Stromal cell of bone marrow (primary cell): ENCODE data around the gene C19orf47.
"Not testable (repeated sequence)": the region's sequence is repeated elsewhere in the genome, so short reads cannot be mapped to it uniquely, and the experiment has no call there.

Experiments
- DNase-seq: peaks from one replicate; pipeline ENCODE4 v3.0.0-alpha.2; 2012; ENCODE audit warnings: low read depth

Gene C19orf47

DNA sequence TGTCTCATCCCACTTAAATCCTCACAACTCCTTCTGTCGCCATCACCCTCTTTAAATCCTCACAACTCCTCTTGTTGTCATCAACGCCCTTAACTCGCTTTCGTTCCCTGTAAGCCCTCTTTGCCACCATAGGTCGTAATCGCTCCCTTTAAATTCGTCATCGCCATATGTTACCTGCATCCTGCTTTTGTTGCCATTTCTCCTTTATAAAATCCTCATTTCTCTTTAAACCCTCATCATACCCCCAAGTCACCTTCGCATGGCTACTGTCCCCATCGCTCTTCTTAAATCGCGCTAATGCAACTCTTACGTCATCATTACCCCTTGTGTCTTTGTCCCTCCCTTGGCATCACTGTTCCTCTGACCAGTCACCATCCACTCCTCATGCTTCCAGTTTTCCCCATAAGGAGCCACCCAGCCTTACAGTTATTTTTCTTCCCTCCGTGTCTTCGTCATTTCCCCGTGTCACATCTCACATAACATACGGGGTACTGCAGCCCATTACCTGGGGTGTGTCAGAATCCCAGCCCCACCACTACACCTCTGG is 837 bp upstream of the C19orf47 start:
- peak; percentile 56 for DNase-seq

DNA sequence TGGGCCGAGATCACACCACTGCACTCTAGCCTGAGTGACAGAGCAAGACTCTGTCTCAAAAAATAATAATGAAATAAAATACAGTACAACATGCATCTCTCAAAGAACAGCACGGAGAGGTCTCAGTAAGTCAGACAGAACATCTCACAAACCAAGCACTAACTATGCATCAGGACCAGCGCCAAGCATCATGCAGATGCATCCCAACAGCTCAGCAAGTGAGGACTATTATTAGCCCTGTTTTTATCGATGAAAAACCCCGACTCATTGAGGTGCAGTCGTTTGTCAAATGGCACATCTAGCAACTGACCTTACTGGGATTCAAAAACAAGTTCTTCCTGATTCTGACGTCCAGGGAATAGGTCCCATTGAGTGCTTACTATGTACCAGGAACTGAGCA is 3.8 kb downstream of the C19orf47 start:
- no peak for DNase-seq

DNA sequence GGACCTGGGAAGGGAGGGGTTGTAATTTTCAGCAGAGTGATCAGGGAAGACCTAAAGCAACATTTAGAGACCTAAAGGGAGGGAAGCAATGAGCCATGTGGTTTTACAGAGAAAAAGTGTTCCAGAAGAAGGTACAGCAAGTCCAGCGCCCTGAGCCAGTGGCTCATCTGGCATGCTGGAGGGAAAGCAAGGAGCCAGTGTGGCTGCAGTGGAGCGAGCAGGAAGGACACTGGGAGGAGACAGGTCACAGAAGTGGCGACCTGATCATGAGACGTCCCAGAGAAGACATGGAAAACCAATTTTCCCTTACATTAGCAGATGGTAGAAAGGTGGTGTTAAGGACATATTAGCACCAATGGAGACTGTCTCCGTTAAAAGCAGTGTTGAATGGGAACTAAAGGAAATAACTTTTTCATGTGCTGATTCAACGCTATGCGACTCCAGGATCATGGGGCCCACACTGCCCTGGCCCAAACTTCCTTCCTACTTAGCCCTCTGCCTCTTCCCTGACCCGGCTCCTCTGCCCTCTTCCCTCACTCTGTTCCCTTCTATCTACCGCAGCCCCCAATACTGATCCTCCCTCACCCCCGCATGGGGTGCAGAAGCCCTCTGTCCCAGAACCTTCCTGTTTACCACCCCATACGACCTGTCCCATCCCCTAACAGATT is 5.4 kb downstream of the C19orf47 start:
- DNase-seq = no peak

DNA sequence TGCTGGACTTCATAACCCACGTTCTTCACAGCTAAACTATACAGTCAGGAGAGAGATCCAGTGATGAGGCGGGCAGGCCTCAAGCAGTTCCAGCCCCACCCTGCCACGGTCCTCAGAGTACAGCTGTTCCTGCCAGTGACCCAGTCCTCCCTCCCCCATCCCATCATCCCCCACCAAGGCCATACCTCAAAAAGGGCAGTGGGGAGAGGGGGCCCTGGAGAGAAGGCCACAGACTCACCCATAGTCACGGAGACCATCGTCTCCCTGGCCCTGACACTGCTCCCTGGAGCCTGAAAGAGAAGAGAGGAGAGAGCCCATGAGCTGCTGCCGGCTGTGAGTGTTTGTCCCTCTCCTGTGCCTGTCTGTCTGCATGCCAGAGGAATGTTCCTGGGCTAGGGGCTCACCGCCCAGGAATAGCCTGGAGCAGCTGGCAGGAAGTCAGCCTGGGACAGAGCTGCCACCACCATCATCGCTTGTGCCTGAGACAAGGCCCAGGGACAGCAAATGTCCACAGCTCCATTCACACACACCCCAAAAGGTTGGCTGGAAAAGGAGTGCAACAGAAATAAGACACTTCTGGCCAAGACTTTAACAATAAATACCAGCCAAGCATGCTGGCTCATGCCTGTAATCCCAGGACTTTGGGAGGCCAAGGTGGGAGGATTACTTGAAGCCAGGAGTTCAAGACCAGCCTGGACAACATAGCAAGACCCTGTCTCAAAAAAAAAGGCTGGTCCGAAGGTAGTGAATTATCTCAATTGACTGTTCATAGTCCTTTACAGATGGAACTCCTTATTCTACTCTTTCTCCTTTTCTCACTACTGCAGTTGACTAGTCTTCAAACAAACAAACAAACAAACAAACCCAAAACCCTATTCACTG is 6.4 kb downstream of the C19orf47 start:
- DNase-seq = no peak

DNA sequence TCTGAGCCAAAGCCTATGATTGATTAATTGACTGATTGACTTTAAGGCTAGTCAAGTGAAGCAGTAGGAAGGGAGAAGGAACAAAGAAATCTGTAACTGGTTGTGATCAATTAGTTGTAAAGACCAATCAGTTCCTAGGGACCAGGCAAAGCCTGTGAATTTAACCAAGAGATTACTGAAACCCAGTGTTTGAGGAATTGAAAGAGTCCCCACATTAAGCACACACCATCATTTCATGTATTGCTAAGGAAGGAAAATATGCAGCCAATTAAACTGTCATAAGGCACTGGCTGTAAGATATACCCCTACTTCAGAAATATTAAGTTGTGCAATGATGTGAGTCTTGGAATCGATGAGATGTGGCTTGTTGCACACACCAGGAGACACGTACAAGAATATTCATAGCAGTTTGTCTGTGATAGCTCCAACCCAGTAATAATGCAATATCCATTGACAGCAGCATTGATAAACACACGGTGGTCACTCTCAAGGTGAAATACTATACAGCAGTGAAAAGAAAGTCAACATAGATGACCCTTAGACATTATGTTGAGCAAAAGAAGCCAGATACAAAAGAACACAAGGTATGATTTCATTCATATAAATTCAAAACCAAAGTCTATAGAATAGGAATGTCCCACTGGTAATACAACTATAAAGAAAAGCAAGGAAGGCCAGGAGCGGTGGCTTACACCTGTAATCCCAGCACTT is 9.0 kb downstream of the C19orf47 start:
- DNase-seq = no peak

DNA sequence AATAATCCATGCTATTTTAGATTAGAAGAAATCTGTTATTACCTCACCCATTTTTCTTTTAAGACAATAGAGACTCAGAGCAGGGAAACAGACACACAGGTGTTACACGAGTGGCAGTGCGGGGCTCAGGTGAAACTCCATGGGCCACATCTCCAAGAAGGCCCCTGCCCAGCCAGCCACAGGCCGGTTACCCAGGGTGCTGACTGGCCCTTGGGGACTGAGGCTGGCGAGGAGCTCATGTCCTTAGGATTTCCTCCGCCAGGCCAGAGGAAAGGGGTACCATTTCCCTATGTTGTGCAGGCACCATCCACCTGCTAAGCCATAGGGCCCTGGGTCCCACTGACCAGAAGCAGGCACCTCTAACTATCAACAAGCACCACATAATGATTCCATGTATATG is 10.6 kb downstream of the C19orf47 start:
- no peak for DNase-seq

DNA sequence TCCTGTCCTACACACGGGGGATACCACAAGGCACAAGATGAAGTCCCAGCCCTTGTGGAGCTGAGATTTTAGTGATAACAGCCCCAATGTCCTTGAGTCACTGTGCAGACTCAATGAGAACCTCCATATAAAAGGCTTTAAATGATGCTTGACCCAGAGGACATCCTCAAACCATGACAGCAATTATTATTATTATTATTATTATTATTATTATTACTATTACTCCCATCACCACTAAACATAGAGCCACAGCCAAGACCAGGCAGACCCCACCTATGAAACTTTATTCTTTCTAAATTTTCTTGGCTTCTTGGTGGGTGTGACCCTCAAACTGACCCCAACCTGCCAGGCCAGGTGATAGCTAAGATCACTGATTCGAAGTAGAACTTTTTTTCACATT is 11.1 kb downstream of the C19orf47 start:
- DNase-seq = no peak

DNA sequence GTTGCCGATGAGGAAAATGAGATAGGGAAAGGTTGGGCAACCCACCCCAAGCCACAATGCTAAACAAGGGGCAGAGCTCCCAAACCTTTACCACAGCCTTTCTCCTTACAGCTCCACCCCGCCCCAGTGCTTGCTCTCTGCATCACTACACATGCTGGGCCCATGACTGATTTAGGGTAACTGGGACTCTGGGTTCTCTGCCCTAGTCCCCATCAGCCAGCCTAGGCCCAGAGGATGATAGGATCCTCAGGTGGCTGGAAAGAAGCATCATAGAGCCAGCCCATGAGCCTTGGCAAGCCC is 11.6 kb downstream of the C19orf47 start:
- no peak for DNase-seq

DNA sequence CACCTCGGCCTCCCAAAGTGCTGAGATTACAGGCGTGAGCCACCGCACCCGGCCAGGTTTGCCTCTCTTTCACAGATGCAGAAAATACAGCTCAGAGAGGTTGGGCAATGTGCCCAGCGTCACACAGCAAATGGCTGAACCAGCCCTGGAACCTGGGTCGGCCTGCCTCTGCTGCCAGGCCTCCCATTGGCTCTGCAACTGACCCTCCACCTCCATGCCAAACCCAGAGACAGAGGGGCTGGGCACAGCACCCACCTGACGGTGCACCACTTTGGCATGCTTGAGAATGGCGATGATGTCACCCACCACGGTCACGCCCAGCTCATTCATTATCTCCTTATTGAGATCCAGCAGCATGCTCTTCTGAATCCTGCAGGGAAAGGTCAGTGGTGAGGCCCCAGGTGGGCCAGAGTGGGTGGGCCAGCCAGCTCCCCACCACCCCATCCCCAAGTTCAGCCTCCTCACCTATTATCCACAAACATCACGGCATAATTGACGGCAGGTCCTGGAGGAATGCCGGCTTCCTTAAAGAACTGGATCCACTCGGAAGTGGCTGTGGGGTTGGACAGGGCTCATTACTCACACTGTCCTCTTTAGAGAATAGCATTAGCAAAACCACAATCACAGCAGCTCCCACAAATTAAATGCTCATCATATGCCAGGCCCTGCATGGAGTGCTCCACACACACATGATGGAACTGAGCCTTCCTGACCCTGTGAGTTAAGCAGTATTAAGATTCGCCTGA is 12.2 kb downstream of the C19orf47 start:
- peak; percentile 6 for DNase-seq

DNA sequence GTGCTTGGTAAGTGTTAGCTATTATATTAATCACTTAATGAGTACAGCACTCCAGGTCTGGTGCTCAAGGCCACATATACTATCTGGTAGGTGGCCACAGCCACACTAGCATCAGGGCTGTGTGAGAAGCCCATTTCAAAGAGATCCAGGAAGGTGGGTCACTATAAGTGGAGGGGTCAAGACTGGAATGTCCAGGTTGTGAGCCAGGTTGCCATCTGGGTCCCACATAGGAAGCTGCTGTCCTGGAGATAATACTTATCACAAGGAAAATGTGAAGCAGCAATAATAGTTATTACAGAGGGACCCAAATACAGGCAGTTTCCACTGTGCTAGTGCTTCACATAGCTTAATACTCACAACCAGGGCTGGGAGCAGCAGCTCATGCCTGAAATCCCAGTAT is 13.1 kb downstream of the C19orf47 start:
- no peak for DNase-seq

DNA sequence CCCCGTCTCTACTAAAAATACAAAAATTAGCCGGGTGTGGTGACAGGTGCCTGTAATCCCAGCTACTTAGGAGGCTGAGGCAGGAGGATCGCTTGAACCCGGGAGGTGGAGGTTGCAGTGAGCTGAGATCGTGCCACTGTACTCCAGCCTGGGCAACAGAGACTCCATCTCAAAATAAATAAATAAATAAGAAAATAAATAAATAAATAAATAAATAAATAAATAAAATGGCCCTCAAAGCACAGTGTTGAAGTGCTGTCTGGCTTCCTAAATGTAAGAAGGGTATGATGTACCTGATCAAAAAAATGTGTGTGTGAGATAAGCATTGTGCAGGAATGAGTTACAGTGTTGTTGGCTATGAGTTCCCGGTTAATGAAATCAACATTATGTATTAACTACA is 15.1 kb downstream of the C19orf47 start:
- not testable (repeated sequence) for DNase-seq

DNA sequence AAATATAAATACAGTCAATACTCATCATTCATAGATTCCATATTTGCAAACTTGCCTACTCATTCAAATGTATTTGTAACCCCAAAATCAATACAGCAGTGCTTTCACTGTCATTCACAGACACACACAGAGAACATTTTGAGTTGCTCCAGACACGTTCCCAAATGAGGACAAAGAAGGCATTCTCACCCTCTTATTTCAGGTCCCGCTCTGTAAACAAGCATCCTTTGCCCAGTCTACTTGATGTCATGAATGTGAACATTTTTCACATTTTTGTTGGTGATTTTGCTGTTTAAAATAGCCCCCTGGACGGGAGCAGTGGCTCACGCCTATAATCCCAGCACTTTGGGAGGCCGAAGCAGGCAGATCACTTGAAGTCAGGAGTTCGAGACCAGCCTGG is 15.5 kb downstream of the C19orf47 start:
- DNase-seq = no peak

DNA sequence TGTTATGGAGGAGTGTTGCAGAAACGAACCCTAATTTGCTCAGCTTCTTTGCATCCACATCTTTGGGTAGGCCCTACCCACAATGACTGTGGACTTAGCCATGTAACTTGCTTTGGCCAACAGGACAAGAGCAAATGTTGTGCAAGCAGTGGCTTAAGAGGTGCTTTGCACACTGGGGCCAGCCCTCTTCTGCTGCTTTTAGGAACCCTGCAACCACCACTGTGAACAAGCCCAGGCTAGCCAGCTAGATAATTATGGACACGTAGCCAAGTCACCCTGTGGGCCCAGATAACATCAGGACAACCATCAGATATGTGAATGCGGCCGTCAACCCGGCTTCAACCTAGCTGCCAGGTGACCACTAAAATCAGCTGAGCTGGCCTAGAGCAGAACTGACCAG is 17.1 kb downstream of the C19orf47 start:
- DNase-seq = no peak

DNA sequence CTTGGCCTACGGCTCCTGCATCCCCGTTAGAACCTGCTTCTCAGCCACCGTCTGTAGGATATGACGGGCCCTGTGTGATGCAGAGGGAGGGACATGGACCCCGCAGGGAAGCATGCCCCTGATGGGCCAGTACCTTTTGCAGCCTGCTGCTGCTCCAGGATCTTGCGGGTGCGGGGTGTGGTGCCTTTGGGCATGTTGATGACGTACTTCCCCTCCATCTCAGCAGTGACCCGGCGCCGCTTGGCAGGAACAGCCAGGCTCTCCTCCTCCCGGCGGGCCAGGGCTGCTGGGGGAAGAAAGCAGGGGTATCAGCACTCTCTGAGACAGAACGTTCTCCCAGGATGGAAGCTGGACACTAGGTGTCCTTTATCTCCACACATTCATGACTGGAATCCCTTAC is 22.0 kb downstream of the C19orf47 start:
- no peak for DNase-seq

DNA sequence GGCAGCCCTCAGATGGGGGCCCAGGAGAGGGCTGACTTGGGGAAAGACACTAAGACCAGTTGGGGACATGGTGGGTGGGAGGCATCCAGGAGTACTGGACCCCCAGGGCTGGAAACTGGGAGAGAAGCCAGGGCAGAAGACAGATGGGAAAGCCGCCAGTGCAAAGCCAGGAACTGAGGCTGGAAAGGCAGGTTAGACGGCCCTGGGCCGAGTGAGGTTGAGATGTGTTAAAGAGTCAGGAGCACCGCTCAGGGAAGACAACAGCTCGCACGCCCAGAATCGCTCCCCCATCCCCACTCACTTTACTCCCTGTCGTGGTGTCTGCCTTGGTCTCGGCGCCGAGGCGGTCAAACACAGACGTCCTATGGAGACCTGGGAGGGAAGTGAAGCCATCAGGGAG is 24.5 kb downstream of the C19orf47 start:
- DNase-seq = no peak

DNA sequence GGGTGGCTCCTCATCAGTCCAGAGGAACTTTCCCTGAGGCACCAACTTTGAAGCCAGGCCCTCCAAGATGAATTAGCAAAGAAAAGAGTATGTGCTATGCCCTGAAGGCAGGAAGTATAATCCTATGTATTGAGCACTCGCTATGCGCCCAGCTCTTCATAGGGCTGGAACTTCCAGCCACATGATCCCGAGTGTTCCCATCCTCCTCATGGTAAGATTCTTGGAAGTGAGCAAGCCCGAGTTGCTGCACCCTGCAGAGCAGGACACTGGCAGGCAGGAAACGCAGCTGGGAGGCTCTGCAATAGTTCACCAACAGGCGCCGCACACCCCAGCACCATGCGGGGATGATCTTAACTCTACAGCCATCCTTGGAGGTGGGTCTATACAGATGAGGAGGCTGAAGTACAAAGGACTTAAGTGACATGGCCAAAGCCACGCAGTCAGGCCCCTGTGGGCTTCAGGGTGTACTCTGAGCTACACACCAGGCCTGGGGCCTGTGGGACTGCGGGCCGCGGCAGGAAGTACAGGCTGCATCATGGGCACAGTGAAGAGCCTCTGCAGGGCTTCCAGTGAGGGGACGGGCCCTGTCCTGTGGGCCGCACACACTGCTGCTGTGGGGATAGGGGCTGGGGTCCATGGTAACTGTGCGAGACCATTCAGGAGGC is 25.1 kb downstream of the C19orf47 start:
- no peak for DNase-seq

DNA sequence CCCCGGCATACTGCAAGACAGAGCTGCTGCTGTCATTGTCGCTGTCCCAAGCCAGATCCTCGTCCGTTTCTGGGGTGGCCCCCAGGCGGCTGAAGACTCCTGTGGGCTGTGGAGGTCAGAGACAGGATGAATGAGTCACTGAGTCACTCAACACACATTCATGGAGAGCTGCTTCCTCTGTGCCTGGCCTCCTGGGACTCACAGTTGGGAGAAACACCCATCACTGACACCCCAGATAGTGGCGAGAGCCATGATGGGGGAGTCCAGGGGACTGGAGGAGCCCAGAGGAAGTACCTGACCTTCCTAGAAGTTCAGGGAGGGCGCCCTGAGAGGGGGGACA is 26.0 kb downstream of the C19orf47 start:
- no peak for DNase-seq

DNA sequence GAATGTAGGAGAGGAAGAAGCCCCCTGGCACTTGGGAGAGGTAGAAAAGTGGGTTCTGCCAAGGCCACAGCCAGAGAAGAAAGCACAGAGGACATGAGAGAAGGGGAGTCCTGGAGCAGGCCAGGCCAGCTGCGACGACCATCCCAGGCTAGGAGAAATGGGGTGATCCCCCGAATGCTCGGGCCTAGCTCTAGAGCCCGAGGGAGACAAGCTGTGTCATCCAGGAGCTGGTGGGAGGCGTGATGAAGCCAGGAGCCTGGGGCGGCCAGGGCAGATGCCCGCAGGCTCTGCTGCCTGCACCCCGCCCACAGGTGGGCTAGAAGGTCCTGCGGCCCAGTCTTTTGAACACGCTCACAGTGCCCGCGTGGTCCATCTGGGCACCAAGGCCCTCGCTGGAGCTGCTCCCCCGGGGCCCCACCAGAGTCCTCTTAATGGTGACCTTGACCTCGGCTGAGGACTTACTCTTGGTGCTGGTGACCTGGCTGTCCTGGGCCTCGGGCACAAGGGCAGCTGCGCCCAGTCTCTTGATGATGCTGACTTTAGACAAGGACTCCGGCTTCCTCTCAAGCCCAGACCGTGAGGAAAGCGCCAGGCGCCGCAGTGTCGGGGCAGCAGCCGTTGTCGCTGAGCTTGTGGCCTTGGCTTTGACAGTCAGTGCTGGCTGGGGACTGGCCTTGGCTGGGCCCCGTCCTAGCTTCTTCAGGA is 26.5 kb downstream of the C19orf47 start:
- DNase-seq = no peak

DNA sequence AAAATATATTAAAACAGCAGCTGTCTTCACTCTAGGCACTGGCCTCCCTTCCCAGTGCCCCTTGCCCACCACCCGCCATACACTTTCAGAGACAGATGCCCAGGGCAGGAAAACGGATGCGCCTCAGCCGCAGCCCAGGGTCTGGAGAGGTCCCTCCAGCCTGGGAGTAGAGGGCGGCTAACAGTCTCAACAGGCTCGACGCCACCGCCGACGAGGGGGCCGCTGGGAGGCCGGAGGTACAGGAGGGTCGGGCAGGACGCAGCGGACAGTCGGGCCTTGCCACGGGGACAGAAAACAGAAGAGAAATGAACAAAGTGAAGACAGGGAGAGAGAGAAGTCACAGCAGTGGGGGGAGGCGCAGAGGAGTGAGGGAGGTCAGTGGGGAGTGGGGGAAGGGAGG is 27.1 kb downstream of the C19orf47 start:
- no peak for DNase-seq

DNA sequence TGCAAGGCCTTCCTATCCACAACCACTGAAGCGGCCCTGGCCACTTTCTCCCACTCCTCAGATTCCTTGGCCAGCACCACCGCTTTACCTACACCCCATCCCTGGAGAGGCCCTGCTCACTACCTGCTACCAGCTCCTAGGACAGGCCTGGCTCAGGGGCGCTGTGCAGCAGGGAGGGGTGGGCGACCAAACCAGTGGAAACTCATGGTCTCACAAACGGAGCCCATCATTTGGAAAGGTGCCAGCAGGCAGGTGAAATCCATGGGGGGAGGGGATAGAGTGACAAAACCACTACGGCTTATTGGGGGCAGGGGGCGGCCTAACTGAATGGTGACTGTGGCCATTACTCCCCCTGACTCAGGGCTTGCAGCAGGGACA is 27.6 kb downstream of the C19orf47 start:
- no peak for DNase-seq

DNA sequence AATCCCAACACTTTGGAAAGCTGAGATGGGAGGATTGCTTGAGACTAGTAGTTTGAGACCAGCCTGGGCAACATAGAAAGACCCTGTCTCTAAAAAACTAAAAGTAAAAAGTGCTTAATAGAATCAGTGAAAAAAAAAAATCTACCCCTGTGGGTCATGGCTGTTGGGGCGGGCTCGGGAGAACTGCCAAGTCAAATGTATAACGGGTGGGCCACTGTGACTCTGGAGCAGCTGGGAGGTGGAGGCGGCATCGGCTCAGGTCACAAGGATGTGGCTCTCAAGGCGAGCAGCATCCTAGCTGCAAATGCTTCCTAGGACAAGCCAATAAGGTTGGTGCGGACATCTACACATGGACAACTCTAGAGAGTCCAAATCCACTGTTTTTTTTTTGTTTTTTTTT is 30.9 kb downstream of the C19orf47 start:
- no peak for DNase-seq
